ENCODE data around the gene KMT5B.

Gene KMT5B

DNA sequence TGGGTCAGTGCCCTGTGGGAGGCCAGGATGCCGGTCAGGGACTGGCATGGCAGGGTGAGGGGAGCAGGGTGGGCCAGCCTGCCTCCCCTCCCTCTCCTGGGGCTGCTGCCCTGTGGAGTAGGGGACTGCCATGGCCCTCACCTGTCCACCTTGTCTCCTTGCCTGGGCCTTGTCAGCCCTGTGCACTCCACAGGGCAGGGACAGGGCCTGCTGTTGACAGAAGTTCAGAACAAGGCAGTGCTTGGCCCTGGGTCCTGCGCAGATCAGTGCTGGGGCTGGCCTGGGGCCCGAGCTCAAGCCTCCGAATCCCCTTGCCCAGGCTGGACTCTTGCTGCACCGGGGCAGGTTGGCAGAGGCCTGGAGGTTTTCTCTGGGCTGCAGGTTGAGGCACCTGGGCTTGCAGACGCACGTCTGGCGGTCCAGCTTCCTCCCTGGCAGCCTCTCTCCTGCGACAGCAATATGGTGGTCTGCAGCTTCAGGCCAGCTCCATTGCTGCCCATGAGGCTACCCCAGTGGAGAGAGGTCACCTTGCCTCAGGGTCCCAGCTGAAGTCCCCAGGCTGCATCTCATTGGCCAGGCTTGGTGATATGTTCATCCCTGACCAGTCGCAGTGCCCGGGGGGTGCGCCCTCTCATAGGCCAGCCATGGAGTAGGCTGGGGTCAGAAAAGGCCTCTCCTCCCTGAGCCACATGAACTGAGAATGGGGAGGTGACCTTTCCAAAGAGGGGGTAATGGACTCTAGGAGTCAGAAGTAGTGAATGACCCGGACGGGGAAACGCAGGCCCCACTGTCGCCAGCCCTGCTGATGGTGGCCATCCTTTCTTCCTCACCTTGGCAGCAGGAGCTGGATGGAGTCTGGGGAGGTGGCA is 70.4 kb downstream of the KMT5B start:
- Histone ChIP-seq H3K9ac (ENCODE audit: low read length) (no peak overlapping the region), H3K27ac (ENCODE audit: low read depth, low read length, poor library complexity, severe bottlenecking) (no peak overlapping the region), H3K36me3 (ENCODE audit: insufficient read depth, low read length) (no peaks in the 10 kb centered on the region), H3K27me3 (ENCODE audit: insufficient read depth, low read length) (peaks cover 8% of the 10 kb centered on the region; the same call in 1 of the 2 replicates), H3K9me2 (ENCODE audit: low read depth, low read length) (no peaks in the 10 kb centered on the region), H2AFZ (ENCODE audit: low read length) (no peak overlapping the region), H3K4me1 (ENCODE audit: insufficient read depth, low read length, severe bottlenecking) (peaks cover 8% of the 10 kb centered on the region), H3K9me3 (ENCODE audit: low read length) (no peaks in the 10 kb centered on the region), H3K79me2 (ENCODE audit: insufficient read depth, low read length) (no peaks in the 10 kb centered on the region), H3K4me3 (ENCODE audit: low read depth, low read length, poor library complexity, severe bottlenecking) (no peak overlapping the region), H3K4me2 (ENCODE audit: low read length) (no peak overlapping the region), H3F3A (ENCODE audit: insufficient read depth, low read length) (no peaks in the 10 kb centered on the region), H4K20me1 (ENCODE audit: insufficient read depth, low read length) (no peaks in the 10 kb centered on the region)
- TF ChIP-seq, protein P1, sequence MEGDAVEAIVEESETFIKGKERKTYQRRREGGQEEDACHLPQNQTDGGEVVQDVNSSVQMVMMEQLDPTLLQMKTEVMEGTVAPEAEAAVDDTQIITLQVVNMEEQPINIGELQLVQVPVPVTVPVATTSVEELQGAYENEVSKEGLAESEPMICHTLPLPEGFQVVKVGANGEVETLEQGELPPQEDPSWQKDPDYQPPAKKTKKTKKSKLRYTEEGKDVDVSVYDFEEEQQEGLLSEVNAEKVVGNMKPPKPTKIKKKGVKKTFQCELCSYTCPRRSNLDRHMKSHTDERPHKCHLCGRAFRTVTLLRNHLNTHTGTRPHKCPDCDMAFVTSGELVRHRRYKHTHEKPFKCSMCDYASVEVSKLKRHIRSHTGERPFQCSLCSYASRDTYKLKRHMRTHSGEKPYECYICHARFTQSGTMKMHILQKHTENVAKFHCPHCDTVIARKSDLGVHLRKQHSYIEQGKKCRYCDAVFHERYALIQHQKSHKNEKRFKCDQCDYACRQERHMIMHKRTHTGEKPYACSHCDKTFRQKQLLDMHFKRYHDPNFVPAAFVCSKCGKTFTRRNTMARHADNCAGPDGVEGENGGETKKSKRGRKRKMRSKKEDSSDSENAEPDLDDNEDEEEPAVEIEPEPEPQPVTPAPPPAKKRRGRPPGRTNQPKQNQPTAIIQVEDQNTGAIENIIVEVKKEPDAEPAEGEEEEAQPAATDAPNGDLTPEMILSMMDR (IDR thresholded peaks at IDR 0.05; ENCODE audit: low read length) = no peak
- no peak for TF ChIP-seq EZH2 (IDR thresholded peaks at IDR 0.05; ENCODE audit: borderline replicate concordance, low read length)

DNA sequence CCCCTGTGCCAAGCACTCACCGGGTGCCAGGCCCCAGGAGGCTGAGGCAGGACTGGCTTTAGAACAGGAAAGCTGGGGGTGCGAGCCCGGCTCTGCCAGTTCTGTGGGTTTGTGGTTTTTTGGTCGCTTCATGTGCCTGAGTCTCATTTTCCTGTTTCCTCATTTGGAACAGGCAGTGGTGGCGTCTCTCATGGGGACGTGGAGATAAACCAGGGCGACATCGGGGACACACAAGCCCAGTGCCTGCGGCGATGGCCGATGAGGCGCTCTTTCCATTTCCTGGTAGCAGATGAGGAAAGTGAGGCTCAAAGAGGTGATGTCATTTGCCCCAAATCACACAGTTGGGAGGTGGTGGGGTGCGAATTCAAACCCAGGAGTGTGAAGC is 71.1 kb downstream of the KMT5B start:
- Histone ChIP-seq H3K9me2 (ENCODE audit: low read depth, low read length) (no peaks in the 10 kb centered on the region), H3K4me2 (ENCODE audit: low read length) (no peak overlapping the region; the same call in 1 of the 2 replicates), H3K4me1 (ENCODE audit: insufficient read depth, low read length, severe bottlenecking) (peaks cover 8% of the 10 kb centered on the region), H3K27ac (ENCODE audit: low read depth, low read length, poor library complexity, severe bottlenecking) (no peak overlapping the region), H3K79me2 (ENCODE audit: insufficient read depth, low read length) (no peaks in the 10 kb centered on the region), H3K4me3 (ENCODE audit: low read depth, low read length, poor library complexity, severe bottlenecking) (no peak overlapping the region), H3K27me3 (ENCODE audit: insufficient read depth, low read length) (peaks cover 8% of the 10 kb centered on the region; the same call in 1 of the 2 replicates), H3K9me3 (ENCODE audit: low read length) (no peaks in the 10 kb centered on the region), H4K20me1 (ENCODE audit: insufficient read depth, low read length) (no peaks in the 10 kb centered on the region), H3K36me3 (ENCODE audit: insufficient read depth, low read length) (no peaks in the 10 kb centered on the region), H3F3A (ENCODE audit: insufficient read depth, low read length) (no peaks in the 10 kb centered on the region), H2AFZ (ENCODE audit: low read length) (no peak overlapping the region), H3K9ac (ENCODE audit: low read length) (no peak overlapping the region)
- no peak for TF ChIP-seq EZH2 (IDR thresholded peaks at IDR 0.05; ENCODE audit: borderline replicate concordance, low read length)
- TF ChIP-seq, protein P1 (IDR thresholded peaks at IDR 0.05; ENCODE audit: low read length) = no peak

DNA sequence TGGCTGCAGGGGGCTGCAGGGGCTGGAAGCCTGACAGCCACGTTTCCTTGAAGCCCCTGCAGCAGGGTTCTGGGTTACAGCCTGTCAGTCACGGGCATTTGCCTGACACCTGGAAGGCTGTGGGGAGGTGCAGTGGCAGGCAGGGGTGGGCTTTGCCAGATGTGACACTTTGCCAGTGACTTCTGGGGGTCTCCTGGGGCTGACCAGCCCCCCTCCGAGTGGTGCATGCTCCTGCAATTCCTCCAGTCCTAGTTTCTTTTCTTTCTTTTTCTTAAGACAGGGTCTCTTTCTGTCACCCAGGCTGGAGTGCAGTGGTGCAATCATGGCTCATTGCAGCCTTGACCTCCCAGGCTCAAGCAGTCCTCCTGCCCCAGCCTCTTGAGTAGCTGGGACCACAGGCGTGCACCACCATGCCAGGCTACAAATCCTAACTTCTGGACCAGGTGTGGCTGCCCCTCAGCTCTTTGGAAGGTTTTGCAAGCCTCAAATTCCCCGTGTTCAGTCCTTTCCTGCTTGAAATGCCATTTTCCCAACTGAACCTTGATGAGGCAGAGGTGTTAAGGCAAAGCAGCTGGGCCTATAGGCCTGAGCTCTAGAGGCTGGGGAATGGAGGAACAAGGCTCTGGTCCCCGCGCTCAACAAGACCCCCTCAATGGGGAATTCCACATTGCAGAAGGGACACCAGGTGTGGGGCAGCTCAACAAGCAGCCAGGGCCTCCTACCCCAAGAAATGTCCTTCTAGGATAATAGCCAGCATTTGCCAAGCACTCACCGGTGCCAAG is 71.7 kb downstream of the KMT5B start:
- H3K4me3 ChIP-seq (ENCODE audit: low read depth, low read length, poor library complexity, severe bottlenecking) = no peak overlapping the region
- no peak overlapping the region for H3K27ac ChIP-seq (ENCODE audit: low read depth, low read length, poor library complexity, severe bottlenecking)
- H3K9ac ChIP-seq (ENCODE audit: low read length) = no peak overlapping the region
- peaks cover 8% of the 10 kb centered on the region for H3K4me1 ChIP-seq (ENCODE audit: insufficient read depth, low read length, severe bottlenecking)
- TF ChIP-seq EZH2 (IDR thresholded peaks at IDR 0.05; ENCODE audit: borderline replicate concordance, low read length) = no peak
- TF ChIP-seq, protein P1 (IDR thresholded peaks at IDR 0.05; ENCODE audit: low read length) = no peak
- H3K9me2 ChIP-seq (ENCODE audit: low read depth, low read length) = no peaks in the 10 kb centered on the region
- no peaks in the 10 kb centered on the region for H3K9me3 ChIP-seq (ENCODE audit: low read length)
- peaks cover 8% of the 10 kb centered on the region; the same call in 1 of the 2 replicates for H3K27me3 ChIP-seq (ENCODE audit: insufficient read depth, low read length)
- H3F3A ChIP-seq (ENCODE audit: insufficient read depth, low read length) = no peaks in the 10 kb centered on the region
- no peak overlapping the region; the same call in 1 of the 2 replicates for H3K4me2 ChIP-seq (ENCODE audit: low read length)
- no peaks in the 10 kb centered on the region for H3K79me2 ChIP-seq (ENCODE audit: insufficient read depth, low read length)
- H3K36me3 ChIP-seq (ENCODE audit: insufficient read depth, low read length) = no peaks in the 10 kb centered on the region
- H2AFZ ChIP-seq (ENCODE audit: low read length) = no peak overlapping the region
- H4K20me1 ChIP-seq (ENCODE audit: insufficient read depth, low read length) = no peaks in the 10 kb centered on the region

Measured in OCI-LY1 (cell line).